Smooth muscle cell (in vitro differentiated cells): ENCODE data around the gene DNAH17. TPM values are rescaled to one million over a fixed set of nuclear protein-coding genes. Genes with fewer than 3 reads are reported as not detected.

Experiments used
- DNase-seq: peaks from one replicate; lab custom pipeline; 2025; ENCODE audit not compliant: unreplicated experiment; lab: John Stamatoyannopoulos, UW
- H2AFZ ChIP-seq: fragments of 200-600 bp; sonication (generic); 2 replicates; pipeline ENCODE4 v1.6.0; 2016; ENCODE audit warnings: antibody characterized with exemption, low read depth, mild to moderate bottlenecking
- H3F3A ChIP-seq: fragments of 200-600 bp; sonication (generic); 2 replicates; pipeline ENCODE4 v1.6.0; 2017; ENCODE audit warnings: antibody characterized with exemption, low read depth
- H3K27ac ChIP-seq: fragments of 200-600 bp; sonication (generic); 2 replicates; pipeline ENCODE4 v1.5.1; 2016; ENCODE audit warnings: low read depth, mild to moderate bottlenecking
- H3K27me3 ChIP-seq: fragments of 200-600 bp; sonication (generic); 2 replicates; pipeline ENCODE4 v1.6.1; 2016; ENCODE audit warnings: low read depth, mild to moderate bottlenecking
- H3K36me3 ChIP-seq: fragments of 200-600 bp; sonication (generic); 2 replicates; pipeline ENCODE4 v1.5.1; 2016; ENCODE audit warnings: low read depth
- H3K4me1 ChIP-seq: fragments of 200-600 bp; sonication (generic); 2 replicates; pipeline ENCODE4 v1.5.1; 2016; ENCODE audit warnings: low read depth
- H3K4me2 ChIP-seq: fragments of 200-600 bp; sonication (generic); 2 replicates; pipeline ENCODE4 v1.6.0; 2016; ENCODE audit warnings: mild to moderate bottlenecking
- H3K4me3 ChIP-seq: fragments of 200-600 bp; sonication (generic); 2 replicates; pipeline ENCODE4 v1.5.1; 2016; ENCODE audit warnings: mild to moderate bottlenecking
- H3K79me2 ChIP-seq: fragments of 200-600 bp; sonication (generic); 2 replicates; pipeline ENCODE4 v1.6.0; 2016; ENCODE audit warnings: low read depth, mild to moderate bottlenecking
- H3K9ac ChIP-seq: fragments of 200-600 bp; sonication (generic); 2 replicates; pipeline ENCODE4 v1.6.0; 2016; ENCODE audit warnings: low read depth
- H3K9me3 ChIP-seq: fragments of 200-600 bp; sonication (generic); replicated peaks from 2 replicates; pipeline ENCODE4 v1.5.1; 2016; ENCODE audit warnings: low read depth
- H4K20me1 ChIP-seq: fragments of 200-600 bp; sonication (generic); 2 replicates; pipeline ENCODE4 v1.6.0; 2016; ENCODE audit warnings: low read depth
- CTCF ChIP-seq: fragments of 200-600 bp; sonication (generic); IDR thresholded peaks from 2 replicates; pipeline ENCODE4 v1.5.1; 2017; ENCODE audit warnings: borderline replicate concordance, mild to moderate bottlenecking, antibody characterized with exemption; ENCODE audit not compliant: insufficient read depth, poor library complexity, severe bottlenecking
- WGBS: methylation state at CpG from one replicate; pipeline ENCODE4 v1.1.7; 2016; ENCODE audit warnings: low lambda C conversion rate; 5-methylcytosine and 5-hydroxymethylcytosine counted together
- polyA plus RNA-seq: library from polyadenylated mRNA; unstranded; fragments of >200 nt; fragmentation: Nextera tagmentation; extraction: Ambion mirVana; gene quantifications from 2 replicates; pipeline ENCODE4 v1.2.1, GENCODE V29; 2016
- total RNA-seq: library from RNA; depleted of rRNA; stranded (reverse); fragments of >200 nt; gene quantifications from 2 replicates; pipeline ENCODE4 v1.2.3, GENCODE V29; 2014

The DNAH17 gene
- total and polyA plus RNA-seq, 2 experiments from 2014 or later, result 0.18 to 0.98 TPM

- Histone ChIP-seq H3K27ac (no peak overlapping the region), H3K27me3 (no peaks in the 10 kb centered on the region), H3K79me2 (no peaks in the 10 kb centered on the region), H3K9me3 (no peaks in the 10 kb centered on the region), H3K4me2 (no peak overlapping the region), H2AFZ (no peak overlapping the region), H3K9ac (no peak overlapping the region), H3K36me3 (no peaks in the 10 kb centered on the region), H4K20me1 (no peaks in the 10 kb centered on the region), H3K4me3 (no peak overlapping the region), H3K4me1 (no peaks in the 10 kb centered on the region), H3F3A (no peaks in the 10 kb centered on the region)
- DNase-seq, result no peak
- TF ChIP-seq CTCF, result no peak
- WGBS, result 89% methylated on average over 5 of the region's 5 CpGs
Observed at GRCh38 chr17:78532311-78532710, 44.9 kb downstream of the DNAH17 start.

GRCh38 chr17:78530675-78531074 lies 46.5 kb downstream of the DNAH17 start:
- no peaks in the 10 kb centered on the region for H3K27me3 ChIP-seq
- no peaks in the 10 kb centered on the region for H3K79me2 ChIP-seq
- DNase-seq, result no peak
- no peak for TF ChIP-seq CTCF
- no peak overlapping the region for H3K4me3 ChIP-seq
- no peaks in the 10 kb centered on the region for H4K20me1 ChIP-seq
- no peak overlapping the region for H3K9ac ChIP-seq
- H3K27ac ChIP-seq, result no peak overlapping the region
- 81% methylated on average over 2 of the region's 2 CpGs for WGBS
- H3K4me1 ChIP-seq, result no peaks in the 10 kb centered on the region
- H3K4me2 ChIP-seq, result no peak overlapping the region
- no peaks in the 10 kb centered on the region for H3F3A ChIP-seq
- H3K9me3 ChIP-seq, result no peaks in the 10 kb centered on the region
- no peaks in the 10 kb centered on the region for H3K36me3 ChIP-seq
- no peak overlapping the region for H2AFZ ChIP-seq

GRCh38 chr17:78529871-78530670 lies 47.1 kb downstream of the DNAH17 start:
- WGBS, result 96% methylated on average over 29 of the region's 29 CpGs
- Histone ChIP-seq H3K36me3 (no peaks in the 10 kb centered on the region), H3K9ac (no peak overlapping the region), H3K4me3 (no peak overlapping the region), H3K27ac (no peak overlapping the region), H2AFZ (no peak overlapping the region), H3K4me2 (no peak overlapping the region), H3F3A (no peaks in the 10 kb centered on the region), H4K20me1 (no peaks in the 10 kb centered on the region), H3K27me3 (no peaks in the 10 kb centered on the region), H3K4me1 (no peaks in the 10 kb centered on the region), H3K79me2 (no peaks in the 10 kb centered on the region), H3K9me3 (no peaks in the 10 kb centered on the region)
- no peak for TF ChIP-seq CTCF
- DNase-seq, result no peak

- Histone ChIP-seq H4K20me1 (no peaks in the 10 kb centered on the region), H3F3A (no peaks in the 10 kb centered on the region), H3K4me2 (no peak overlapping the region), H3K9ac (no peak overlapping the region), H3K4me1 (no peaks in the 10 kb centered on the region), H3K4me3 (no peak overlapping the region), H3K79me2 (no peaks in the 10 kb centered on the region), H3K9me3 (no peaks in the 10 kb centered on the region), H3K27me3 (no peaks in the 10 kb centered on the region), H3K36me3 (no peaks in the 10 kb centered on the region), H3K27ac (no peak overlapping the region), H2AFZ (no peak overlapping the region)
- WGBS, result 93% methylated on average over 11 of the region's 11 CpGs
- TF ChIP-seq CTCF, result no peak
- DNase-seq, result no peak
Observed at GRCh38 chr17:78529251-78529650, 47.9 kb downstream of the DNAH17 start.
